HepG2 (cell line): ENCODE measurements around the gene ZNF804B. TPM values are rescaled to one million over a fixed set of nuclear protein-coding genes. Genes with fewer than 3 reads are reported as not detected.

Experiments used
- ATAC-seq: fragments of 200-7000 bp; cut with Tn5 transposase; 3 replicates; pipeline ENCODE4 v1.9.1; 2020; ENCODE audit warnings: mild to moderate bottlenecking, moderate library complexity
- BruUV-seq: library from RNA; stranded (reverse); fragments of 400-500 nt; replicated peaks from 2 replicates; lab custom pipeline; 2021; lab: Mats Ljungman, UMichigan
- CTCF ChIA-PET: fragments of 300-600 bp; formaldehyde crosslinking; extraction: SDS; loops from one replicate; lab custom pipeline; 2021; ENCODE audit warnings: low total read pairs, inconsistent platforms, low intra/inter-chr PET ratio; lab: Yijun Ruan, JAX
- POLR2A ChIA-PET: fragments of 350-600 bp; sonication (Branson Sonifier 250); formaldehyde crosslinking; loops from one replicate; lab custom pipeline; 2020; ENCODE audit warnings: antibody characterized with exemption, inconsistent platforms; lab: Yijun Ruan, JAX
- DNase-seq: peaks from one replicate; pipeline ENCODE4 v3.0.0-alpha.2; 2015; ENCODE audit warnings: low spot score
- FAIRE-seq: peaks from 3 replicates; lab custom pipeline; 2011; peaks lifted over from hg19 to GRCh38; lab: Jason Lieb, UNC
- H2AFZ ChIP-seq: one replicate; pipeline ENCODE4 v1.6.1; 2011; ENCODE audit warnings: low read length, inconsistent platforms
- H3K27ac ChIP-seq: fragments of 300-600 bp; 3 replicates; pipeline ENCODE4 v1.8.0; 2011; ENCODE audit warnings: mixed run types, mild to moderate bottlenecking, mixed read lengths, low read length, inconsistent platforms; ENCODE audit not compliant: insufficient read depth; ENCODE audit errors: extremely low read length
- H3K27me3 ChIP-seq, 2 experiments: fragments of 200-600 bp in 1 of 2; 2 replicates in 1 of 2; 3 replicates in 1 of 2; pipeline versions ENCODE4 v1.6.0 to v1.8.0; 2011; ENCODE audit warnings: low read length in 2 of 2, mild to moderate bottlenecking in 2 of 2, moderate library complexity in 2 of 2, inconsistent platforms in 1 of 2; ENCODE audit not compliant: insufficient read depth in 2 of 2, control insufficient read depth in 1 of 2
- H3K36me3 ChIP-seq, 2 experiments: fragments of 200-600 bp in 1 of 2; replicated peaks in 1 of 2; 2 replicates in 1 of 2; 3 replicates in 1 of 2; pipeline versions ENCODE4 v1.5.1 to v1.8.0; 2011; ENCODE audit warnings: low read length in 2 of 2, inconsistent platforms in 1 of 2; ENCODE audit not compliant: insufficient read depth in 2 of 2, control insufficient read depth in 1 of 2
- H3K4me1 ChIP-seq: 2 replicates; pipeline ENCODE4 v1.5.1; 2012; ENCODE audit warnings: low read length, inconsistent platforms; ENCODE audit not compliant: insufficient read depth
- H3K4me2 ChIP-seq: 2 replicates; pipeline ENCODE4 v1.6.0; 2011; ENCODE audit warnings: low read depth, low read length, inconsistent platforms
- H3K4me3 ChIP-seq, 3 experiments: fragments of 200-600 bp in 1 of 3; sonication (generic), shearing (Covaris generic) in 1 of 3; replicated peaks in 1 of 3; 2 replicates each; pipeline ENCODE4 v1.5.1; 2011 to 2016; ENCODE audit warnings: low read length in 3 of 3, inconsistent platforms in 2 of 3, low read depth in 2 of 3, mild to moderate bottlenecking in 2 of 3, control low read depth in 1 of 3, mixed read lengths in 1 of 3; ENCODE audit not compliant: insufficient read depth in 1 of 3
- H3K79me2 ChIP-seq: one replicate; pipeline ENCODE4 v1.6.1; 2011; ENCODE audit warnings: low read length, inconsistent platforms; ENCODE audit not compliant: insufficient read depth
- H3K9ac ChIP-seq: 2 replicates; pipeline ENCODE4 v1.6.0; 2011; ENCODE audit warnings: mild to moderate bottlenecking, low read depth, low read length, inconsistent platforms; ENCODE audit not compliant: insufficient read depth
- H3K9me3 ChIP-seq: 2 replicates; pipeline ENCODE4 v1.5.1; 2012; ENCODE audit warnings: mild to moderate bottlenecking, low read length
- H4K20me1 ChIP-seq: 2 replicates; pipeline ENCODE4 v1.6.0; 2011; ENCODE audit warnings: inconsistent platforms, mild to moderate bottlenecking, low read length, moderate library complexity; ENCODE audit not compliant: insufficient read depth
- FOXK2 ChIP-seq: fragments of 450-650 bp; IDR thresholded peaks from 2 replicates; pipeline ENCODE4 v1.6.1; 2016
- MBD4 ChIP-seq: IDR thresholded peaks from 2 replicates; pipeline ENCODE4 v1.6.1; 2012; ENCODE audit warnings: low read length, inconsistent platforms, borderline replicate concordance
- MYNN ChIP-seq: sonication (generic); formaldehyde crosslinking; IDR thresholded peaks from 2 replicates; pipeline ENCODE4 v1.4.0; 2020; ENCODE audit warnings: mild to moderate bottlenecking, low read depth, missing genetic modification reagents
- RFXANK ChIP-seq: IDR thresholded peaks from 2 replicates; pipeline ENCODE4 v1.6.1; 2016
- ZFX ChIP-seq: sonication (generic); formaldehyde crosslinking; IDR thresholded peaks from 2 replicates; pipeline ENCODE4 v1.4.0; 2020; ENCODE audit warnings: mild to moderate bottlenecking, low read depth, missing genetic modification reagents, moderate library complexity
- ZMYM4 ChIP-seq: sonication (generic); formaldehyde crosslinking; IDR thresholded peaks from 2 replicates; pipeline ENCODE4 v1.8.1; 2023; ENCODE audit warnings: mild to moderate bottlenecking, missing genetic modification reagents
- ZNF326 ChIP-seq: sonication (generic); formaldehyde crosslinking; IDR thresholded peaks from 2 replicates; pipeline ENCODE4 v1.4.0; 2020; ENCODE audit warnings: missing genetic modification reagents, borderline replicate concordance
- in situ Hi-C: cut with HindIII; loops from 2 replicates; pipeline ENCODE4 v1.10.0; 2017; ENCODE audit warnings: low pct_unique_long_range_greater_than_20kb; ENCODE audit not compliant: extremely low pct_ligation_motif_present
- intact Hi-C: fragments of 100-400 bp; cut with micrococcal nuclease; formaldehyde crosslinking; loops from one replicate; pipeline ENCODE4 v1.10.0; 2022; ENCODE audit not compliant: unreplicated experiment
- polyA plus RNA-seq, 8 experiments: library from polyadenylated mRNA; depleted of rRNA in 3 of 8; stranded (reverse) in 7 of 8; unstranded in 1 of 8; fragments of >200 nt; fragmentation: Illumina TruSeq in 4 of 8; extraction: Trizol in 4 of 8; gene quantifications; 2 replicates each; pipeline versions ENCODE4 v1.2.1 to v1.2.3, GENCODE V29; 2011 to 2016; ENCODE audit warnings: low read depth in 4 of 8, missing spikeins in 1 of 8, mixed read lengths in 1 of 8; ENCODE audit not compliant: insufficient read depth in 1 of 8
- total RNA-seq, 5 experiments: library from RNA; depleted of rRNA; stranded (reverse); fragments of >200 nt; fragmentation: Illumina TruSeq; extraction: Trizol; gene quantifications; 2 replicates each; pipeline ENCODE4 v1.2.3, GENCODE V29; 2016; ENCODE audit warnings: low read depth in 1 of 5
- TF ChIP-seq, protein P1 (sequence below): sonication (generic); formaldehyde crosslinking; conservative IDR thresholded peaks from 2 replicates; pipeline ENCODE4 v1.8.1; 2023; ENCODE audit warnings: missing genetic modification reagents
- TF ChIP-seq, protein P2 (sequence below): sonication (generic); formaldehyde crosslinking; IDR thresholded peaks from 2 replicates; pipeline ENCODE4 v1.4.0; 2020; ENCODE audit warnings: missing genetic modification reagents
- TF ChIP-seq, protein P3 (sequence below): sonication (generic); formaldehyde crosslinking; IDR thresholded peaks from 2 replicates; pipeline ENCODE4 v1.9.0; 2021; ENCODE audit warnings: mild to moderate bottlenecking, missing genetic modification reagents
- TF ChIP-seq, protein P4 (sequence below): sonication (generic); formaldehyde crosslinking; IDR thresholded peaks from 2 replicates; pipeline ENCODE4 v1.4.0; 2020; ENCODE audit warnings: mild to moderate bottlenecking, low read depth, missing genetic modification reagents

ZNF804B gene
- total and polyA plus RNA-seq, 2 of the 13 experiments (the other 11 are each of a cell fraction or from before 2014, with no cell fraction given), result not detected

DNA sequence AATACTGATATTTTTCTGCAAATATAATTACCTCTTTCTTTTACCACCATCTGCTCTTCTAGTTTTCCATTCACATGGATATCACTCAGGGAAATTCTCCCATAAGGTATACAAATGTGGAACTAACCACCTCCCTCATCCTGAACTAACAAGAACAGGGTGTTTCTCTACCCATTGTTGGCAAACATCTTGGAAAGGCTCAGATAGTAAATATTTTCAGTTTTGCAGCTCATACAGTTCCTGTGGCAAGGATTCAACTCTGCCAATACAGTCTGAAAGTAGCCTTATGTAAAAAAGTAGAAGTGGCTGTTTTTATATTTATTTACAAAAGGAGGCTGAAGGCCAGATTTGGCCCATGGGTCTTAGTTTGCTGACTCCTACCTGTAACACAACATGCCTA lies 549.0 kb downstream of the ZNF804B start:
- no peak for DNase-seq
- H3K4me1 ChIP-seq, result no peaks in the 10 kb centered on the region
- no peaks in the 10 kb centered on the region for H3K27me3 ChIP-seq
- H4K20me1 ChIP-seq, result no peaks in the 10 kb centered on the region
- intact Hi-C loops, result no loop called here
- CTCF ChIA-PET, result no interaction called here
- H3K27ac ChIP-seq, result no peak overlapping the region
- no peak overlapping the region for H3K4me2 ChIP-seq
- POLR2A ChIA-PET, result no interaction called here
- FAIRE-seq, result no peak
- in situ Hi-C loops, result no loop called here
- no peaks in the 10 kb centered on the region for H3K79me2 ChIP-seq
- ATAC-seq, result no peak
- H3K36me3 ChIP-seq, result no peaks in the 10 kb centered on the region
- H3K9ac ChIP-seq, result no peak overlapping the region
- no peak overlapping the region for H3K4me3 ChIP-seq
- no peaks in the 10 kb centered on the region for H3K9me3 ChIP-seq
- no TSS peak for BruUV-seq
- no peak overlapping the region for H2AFZ ChIP-seq
- TF ChIP-seq MYNN (CRISPR knock-in tag) (no peak), ZNF326 (CRISPR knock-in tag) (no peak), FOXK2 (no peak), ZFX (CRISPR knock-in tag) (no peak), MBD4 (no peak), ZMYM4 (no peak), RFXANK (CRISPR knock-in tag) (no peak)
- TF ChIP-seq, protein P1, sequence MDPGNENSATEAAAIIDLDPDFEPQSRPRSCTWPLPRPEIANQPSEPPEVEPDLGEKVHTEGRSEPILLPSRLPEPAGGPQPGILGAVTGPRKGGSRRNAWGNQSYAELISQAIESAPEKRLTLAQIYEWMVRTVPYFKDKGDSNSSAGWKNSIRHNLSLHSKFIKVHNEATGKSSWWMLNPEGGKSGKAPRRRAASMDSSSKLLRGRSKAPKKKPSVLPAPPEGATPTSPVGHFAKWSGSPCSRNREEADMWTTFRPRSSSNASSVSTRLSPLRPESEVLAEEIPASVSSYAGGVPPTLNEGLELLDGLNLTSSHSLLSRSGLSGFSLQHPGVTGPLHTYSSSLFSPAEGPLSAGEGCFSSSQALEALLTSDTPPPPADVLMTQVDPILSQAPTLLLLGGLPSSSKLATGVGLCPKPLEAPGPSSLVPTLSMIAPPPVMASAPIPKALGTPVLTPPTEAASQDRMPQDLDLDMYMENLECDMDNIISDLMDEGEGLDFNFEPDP, result no peak
- TF ChIP-seq, protein P2, sequence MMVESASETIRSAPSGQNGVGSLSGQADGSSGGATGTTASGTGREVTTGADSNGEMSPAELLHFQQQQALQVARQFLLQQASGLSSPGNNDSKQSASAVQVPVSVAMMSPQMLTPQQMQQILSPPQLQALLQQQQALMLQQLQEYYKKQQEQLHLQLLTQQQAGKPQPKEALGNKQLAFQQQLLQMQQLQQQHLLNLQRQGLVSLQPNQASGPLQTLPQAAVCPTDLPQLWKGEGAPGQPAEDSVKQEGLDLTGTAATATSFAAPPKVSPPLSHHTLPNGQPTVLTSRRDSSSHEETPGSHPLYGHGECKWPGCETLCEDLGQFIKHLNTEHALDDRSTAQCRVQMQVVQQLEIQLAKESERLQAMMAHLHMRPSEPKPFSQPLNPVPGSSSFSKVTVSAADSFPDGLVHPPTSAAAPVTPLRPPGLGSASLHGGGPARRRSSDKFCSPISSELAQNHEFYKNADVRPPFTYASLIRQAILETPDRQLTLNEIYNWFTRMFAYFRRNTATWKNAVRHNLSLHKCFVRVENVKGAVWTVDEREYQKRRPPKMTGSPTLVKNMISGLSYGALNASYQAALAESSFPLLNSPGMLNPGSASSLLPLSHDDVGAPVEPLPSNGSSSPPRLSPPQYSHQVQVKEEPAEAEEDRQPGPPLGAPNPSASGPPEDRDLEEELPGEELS (CRISPR knock-in tag), result no peak
- TF ChIP-seq, protein P3, sequence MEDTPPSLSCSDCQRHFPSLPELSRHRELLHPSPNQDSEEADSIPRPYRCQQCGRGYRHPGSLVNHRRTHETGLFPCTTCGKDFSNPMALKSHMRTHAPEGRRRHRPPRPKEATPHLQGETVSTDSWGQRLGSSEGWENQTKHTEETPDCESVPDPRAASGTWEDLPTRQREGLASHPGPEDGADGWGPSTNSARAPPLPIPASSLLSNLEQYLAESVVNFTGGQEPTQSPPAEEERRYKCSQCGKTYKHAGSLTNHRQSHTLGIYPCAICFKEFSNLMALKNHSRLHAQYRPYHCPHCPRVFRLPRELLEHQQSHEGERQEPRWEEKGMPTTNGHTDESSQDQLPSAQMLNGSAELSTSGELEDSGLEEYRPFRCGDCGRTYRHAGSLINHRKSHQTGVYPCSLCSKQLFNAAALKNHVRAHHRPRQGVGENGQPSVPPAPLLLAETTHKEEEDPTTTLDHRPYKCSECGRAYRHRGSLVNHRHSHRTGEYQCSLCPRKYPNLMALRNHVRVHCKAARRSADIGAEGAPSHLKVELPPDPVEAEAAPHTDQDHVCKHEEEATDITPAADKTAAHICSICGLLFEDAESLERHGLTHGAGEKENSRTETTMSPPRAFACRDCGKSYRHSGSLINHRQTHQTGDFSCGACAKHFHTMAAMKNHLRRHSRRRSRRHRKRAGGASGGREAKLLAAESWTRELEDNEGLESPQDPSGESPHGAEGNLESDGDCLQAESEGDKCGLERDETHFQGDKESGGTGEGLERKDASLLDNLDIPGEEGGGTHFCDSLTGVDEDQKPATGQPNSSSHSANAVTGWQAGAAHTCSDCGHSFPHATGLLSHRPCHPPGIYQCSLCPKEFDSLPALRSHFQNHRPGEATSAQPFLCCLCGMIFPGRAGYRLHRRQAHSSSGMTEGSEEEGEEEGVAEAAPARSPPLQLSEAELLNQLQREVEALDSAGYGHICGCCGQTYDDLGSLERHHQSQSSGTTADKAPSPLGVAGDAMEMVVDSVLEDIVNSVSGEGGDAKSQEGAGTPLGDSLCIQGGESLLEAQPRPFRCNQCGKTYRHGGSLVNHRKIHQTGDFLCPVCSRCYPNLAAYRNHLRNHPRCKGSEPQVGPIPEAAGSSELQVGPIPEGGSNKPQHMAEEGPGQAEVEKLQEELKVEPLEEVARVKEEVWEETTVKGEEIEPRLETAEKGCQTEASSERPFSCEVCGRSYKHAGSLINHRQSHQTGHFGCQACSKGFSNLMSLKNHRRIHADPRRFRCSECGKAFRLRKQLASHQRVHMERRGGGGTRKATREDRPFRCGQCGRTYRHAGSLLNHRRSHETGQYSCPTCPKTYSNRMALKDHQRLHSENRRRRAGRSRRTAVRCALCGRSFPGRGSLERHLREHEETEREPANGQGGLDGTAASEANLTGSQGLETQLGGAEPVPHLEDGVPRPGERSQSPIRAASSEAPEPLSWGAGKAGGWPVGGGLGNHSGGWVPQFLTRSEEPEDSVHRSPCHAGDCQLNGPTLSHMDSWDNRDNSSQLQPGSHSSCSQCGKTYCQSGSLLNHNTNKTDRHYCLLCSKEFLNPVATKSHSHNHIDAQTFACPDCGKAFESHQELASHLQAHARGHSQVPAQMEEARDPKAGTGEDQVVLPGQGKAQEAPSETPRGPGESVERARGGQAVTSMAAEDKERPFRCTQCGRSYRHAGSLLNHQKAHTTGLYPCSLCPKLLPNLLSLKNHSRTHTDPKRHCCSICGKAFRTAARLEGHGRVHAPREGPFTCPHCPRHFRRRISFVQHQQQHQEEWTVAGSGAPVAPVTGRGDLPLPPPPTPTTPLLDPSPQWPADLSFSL (CRISPR knock-in tag), result no peak
- TF ChIP-seq, protein P4, sequence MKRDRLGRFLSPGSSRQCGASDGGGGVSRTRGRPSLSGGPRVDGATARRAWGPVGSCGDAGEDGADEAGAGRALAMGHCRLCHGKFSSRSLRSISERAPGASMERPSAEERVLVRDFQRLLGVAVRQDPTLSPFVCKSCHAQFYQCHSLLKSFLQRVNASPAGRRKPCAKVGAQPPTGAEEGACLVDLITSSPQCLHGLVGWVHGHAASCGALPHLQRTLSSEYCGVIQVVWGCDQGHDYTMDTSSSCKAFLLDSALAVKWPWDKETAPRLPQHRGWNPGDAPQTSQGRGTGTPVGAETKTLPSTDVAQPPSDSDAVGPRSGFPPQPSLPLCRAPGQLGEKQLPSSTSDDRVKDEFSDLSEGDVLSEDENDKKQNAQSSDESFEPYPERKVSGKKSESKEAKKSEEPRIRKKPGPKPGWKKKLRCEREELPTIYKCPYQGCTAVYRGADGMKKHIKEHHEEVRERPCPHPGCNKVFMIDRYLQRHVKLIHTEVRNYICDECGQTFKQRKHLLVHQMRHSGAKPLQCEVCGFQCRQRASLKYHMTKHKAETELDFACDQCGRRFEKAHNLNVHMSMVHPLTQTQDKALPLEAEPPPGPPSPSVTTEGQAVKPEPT, result no peak
